Prostate gland (tissue), 2 donors: ENCODE data around the gene EIPR1.

Source experiments
- POLR2A ChIP-seq: fragments of 450-650 bp; IDR thresholded peaks from one replicate; pipeline ENCODE4 v1.6.1; 2016; ENCODE audit warnings: antibody characterized with exemption, mild to moderate bottlenecking
- TF ChIP-seq, protein P1 (sequence below), 4 experiments: fragments of 200-600 bp in 2 of 4; fragments of 450-650 bp in 2 of 4; sonication (generic) in 2 of 4; IDR thresholded peaks; 1 replicate in 3 of 4; 2 replicates in 1 of 4; pipeline ENCODE4 v1.5.1; 2016 to 2019; ENCODE audit warnings: antibody characterized with exemption in 4 of 4, mild to moderate bottlenecking in 2 of 4, moderate library complexity in 2 of 4

DNA sequence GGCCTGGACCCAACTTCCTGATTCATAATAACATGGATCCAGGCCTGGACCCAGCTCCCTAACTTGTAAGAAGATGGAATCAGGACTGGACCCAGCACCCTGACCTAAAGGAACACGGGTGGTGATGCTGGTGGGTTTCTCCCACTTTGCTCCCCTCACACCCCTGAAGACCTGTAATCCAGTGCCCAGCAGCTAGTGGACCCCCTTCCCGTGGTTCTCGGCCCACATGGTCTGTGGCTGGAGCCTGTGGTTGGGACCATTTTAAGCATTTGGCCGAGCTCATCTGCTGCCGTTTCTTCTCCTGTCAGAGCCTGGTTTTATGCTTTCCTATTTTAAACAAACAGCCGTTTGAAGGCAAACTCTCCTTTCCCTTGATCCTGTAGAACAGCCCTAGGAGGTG is 232.8 kb downstream of the EIPR1 start:
- TF ChIP-seq, protein P1, sequence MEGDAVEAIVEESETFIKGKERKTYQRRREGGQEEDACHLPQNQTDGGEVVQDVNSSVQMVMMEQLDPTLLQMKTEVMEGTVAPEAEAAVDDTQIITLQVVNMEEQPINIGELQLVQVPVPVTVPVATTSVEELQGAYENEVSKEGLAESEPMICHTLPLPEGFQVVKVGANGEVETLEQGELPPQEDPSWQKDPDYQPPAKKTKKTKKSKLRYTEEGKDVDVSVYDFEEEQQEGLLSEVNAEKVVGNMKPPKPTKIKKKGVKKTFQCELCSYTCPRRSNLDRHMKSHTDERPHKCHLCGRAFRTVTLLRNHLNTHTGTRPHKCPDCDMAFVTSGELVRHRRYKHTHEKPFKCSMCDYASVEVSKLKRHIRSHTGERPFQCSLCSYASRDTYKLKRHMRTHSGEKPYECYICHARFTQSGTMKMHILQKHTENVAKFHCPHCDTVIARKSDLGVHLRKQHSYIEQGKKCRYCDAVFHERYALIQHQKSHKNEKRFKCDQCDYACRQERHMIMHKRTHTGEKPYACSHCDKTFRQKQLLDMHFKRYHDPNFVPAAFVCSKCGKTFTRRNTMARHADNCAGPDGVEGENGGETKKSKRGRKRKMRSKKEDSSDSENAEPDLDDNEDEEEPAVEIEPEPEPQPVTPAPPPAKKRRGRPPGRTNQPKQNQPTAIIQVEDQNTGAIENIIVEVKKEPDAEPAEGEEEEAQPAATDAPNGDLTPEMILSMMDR (IDR thresholded peaks at IDR 0.05) = no peak
- no peak for TF ChIP-seq POLR2A
